GM20000 (cell line): Measurements from ENCODE around the gene KLHDC4.

Experiments
- DNase-seq: peaks from one replicate; pipeline ENCODE4 v3.0.0; 2012; ENCODE audit warnings: low spot score
- CTCF ChIP-seq: IDR thresholded peaks from 2 replicates; pipeline ENCODE4 v1.5.1; 2012; ENCODE audit warnings: mild to moderate bottlenecking, control low read depth; ENCODE audit errors: extremely low read depth, missing control alignments

Gene KLHDC4

DNA sequence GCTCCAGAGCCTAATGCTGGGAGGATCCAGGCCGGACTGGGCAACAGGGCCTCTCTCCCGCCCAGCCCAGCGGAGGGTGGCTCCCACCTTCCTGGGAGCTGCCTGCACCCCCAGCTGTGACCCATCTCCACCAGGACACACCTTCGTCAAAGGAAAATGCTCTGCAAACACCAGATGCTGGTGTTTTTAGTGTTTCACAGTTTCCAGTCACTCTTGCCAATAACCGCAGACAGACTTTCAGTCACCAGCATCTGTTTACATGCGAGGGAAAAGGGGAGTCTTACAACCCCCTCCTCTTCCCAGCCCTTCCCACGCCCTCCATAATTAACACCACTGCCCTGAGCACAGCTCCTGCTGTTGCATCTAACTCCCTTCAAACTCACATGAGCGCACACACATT, 25.3 kb downstream of the KLHDC4 start:
- no peak for DNase-seq
- no peak for TF ChIP-seq CTCF

DNA sequence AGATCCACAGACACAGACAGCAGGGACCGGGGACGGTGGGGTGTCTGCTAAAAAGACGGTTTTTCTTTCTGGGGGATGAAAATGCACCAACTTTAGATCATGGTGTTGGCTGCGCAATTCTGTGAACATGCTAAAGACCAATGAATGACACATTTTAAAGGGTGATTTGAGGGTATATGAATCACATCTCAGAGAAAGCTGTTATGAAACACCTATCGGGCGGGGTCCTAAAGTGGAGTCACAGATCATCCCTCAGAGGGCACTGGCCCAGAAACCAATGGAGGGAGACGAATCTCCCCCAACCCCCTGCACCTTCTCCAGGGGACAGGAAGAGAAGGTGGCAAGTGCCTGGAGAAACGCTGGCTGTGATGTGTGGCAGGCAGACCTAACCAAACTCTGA, 26.0 kb downstream of the KLHDC4 start:
- TF ChIP-seq CTCF: no peak

DNA sequence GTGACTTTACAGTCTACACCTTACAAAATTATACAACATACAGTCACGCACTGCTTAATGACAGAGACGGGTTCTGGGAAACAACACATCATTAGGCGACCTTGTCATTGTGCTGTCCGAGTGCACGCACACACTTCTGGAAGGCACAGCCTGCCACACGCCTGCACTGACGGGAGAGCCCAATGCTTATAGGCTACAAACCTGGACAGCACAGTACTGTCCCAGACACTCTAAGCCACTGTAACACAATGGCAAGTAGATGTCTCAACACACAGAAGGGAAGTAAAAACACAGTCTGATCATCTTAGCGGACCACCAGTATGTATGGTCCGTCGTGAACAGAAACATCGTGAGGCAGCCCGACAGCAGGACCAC, 29.8 kb downstream of the KLHDC4 start:
- DNase-seq: no peak
- no peak for TF ChIP-seq CTCF

More for the DNA sequence above, 26.0 kb downstream of the KLHDC4 start:
- no peak for DNase-seq

DNA sequence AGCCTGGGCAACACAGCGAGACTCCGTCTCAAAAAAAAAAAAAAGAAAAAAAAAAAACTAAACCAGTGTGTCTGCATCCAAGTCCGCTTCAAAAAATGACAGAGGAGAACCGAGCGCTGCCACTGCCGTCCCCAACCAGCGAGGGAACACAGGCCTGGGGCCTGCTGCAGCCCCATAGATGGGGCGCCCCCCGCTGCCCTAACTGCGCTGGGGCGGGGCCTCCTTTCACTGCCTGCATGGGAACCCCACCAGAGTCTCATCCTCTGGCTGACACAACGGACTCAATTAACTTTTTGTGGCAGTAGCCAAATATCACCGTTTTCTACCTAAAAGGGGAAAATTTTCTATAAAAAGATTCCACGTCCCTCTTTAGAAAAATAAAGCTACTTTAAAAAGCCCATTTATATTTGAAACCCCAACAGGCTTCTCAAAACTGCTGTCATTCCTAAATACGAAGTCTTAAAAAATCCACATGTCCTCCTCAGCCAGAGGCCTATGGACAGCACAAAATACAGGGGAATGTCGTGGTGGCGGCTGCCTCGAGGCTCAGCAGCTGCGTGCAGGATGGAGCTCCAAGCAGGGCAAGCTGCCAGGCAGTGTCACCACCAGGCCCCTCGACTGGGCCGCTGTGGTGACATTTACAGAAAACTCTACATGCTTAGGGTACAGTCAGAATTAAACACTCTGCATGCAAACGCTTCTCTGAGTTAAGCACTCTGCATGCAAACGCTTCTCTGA, 30.3 kb downstream of the KLHDC4 start:
- no peak for DNase-seq
- TF ChIP-seq CTCF: no peak

DNA sequence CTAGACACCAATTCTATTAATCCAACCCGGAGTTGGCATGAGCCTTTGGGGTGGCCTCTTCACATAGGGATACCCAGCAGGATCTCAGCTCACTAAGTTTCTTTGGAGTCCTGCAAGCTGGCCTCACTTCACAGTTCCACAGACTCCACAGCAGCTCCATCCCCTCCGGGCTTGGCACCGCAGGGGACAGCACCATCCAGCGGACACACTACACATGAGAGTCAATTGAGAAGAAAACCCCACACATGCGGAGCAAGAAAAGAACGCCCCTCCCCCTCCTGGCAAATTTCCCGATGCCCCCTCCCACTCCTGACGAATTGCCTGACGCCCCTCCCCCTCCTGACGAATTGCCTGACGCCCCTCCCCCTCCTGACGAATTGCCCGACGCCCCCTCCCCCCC, 31.1 kb downstream of the KLHDC4 start:
- TF ChIP-seq CTCF: no peak
- no peak for DNase-seq

DNA sequence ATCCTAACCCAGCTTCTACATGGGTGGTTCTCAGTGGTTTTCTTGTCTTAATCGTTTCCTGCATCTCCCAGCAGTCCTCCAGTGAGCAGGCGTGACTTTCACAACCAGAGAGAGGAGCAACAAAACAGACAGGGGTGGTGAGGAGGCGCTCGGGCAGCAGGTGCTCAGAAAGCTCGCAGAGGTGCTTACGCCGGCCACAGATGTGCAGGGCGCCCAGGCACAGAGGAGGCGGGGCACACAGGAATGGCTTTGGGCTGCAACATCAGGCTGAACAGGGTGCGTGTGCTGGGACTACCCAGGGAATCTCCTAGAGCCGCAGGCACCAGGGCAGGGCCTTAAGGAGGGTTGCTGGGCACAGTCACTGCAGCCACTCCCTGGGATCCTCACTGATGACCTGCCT, 32.6 kb downstream of the KLHDC4 start:
- TF ChIP-seq CTCF: no peak
- DNase-seq: no peak

DNA sequence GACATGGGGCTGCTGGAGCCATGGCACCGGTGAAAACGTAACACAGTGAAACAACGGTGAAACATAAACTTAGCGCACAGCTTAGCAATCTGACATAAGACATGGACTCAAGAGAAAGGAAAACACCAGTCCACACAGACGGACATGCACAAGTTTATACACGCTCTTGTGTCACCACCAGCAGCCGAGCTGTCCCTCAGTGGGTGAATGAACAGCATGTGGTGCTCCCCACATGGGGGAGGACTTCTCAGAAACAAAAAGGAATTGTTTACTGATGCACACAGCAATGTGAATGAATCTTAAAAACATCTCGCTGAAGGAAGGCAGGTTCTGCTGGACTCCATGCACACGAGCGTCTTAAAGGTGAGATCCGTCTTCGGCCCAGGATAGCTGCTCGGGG, 34.2 kb downstream of the KLHDC4 start:
- TF ChIP-seq CTCF: no peak
- DNase-seq: no peak
